CD4-positive, CD25-positive, alpha-beta regulatory T cell (primary cell): ENCODE data around the gene ME3. TPM values are rescaled to one million over a fixed set of nuclear protein-coding genes. Genes with fewer than 3 reads are reported as not detected.

Experiments used
- ATAC-seq, 2 donors: fragments of 150-1000 bp; cut with Tn5 transposase; one replicate each; pipeline ENCODE4 v1.10.0; 2021; ENCODE audit warnings: low read depth in 2 of 2, moderate number of reproducible peaks in 2 of 2, moderate library complexity in 1 of 2
- DNase-seq, 3 donors: peaks; one replicate each; pipeline versions ENCODE4 v3.0.0 to v3.0.0-alpha.2; 2012 to 2022; ENCODE audit warnings: mixed read lengths in 1 of 3
- H3K27ac ChIP-seq: one replicate; pipeline ENCODE4 v1.7.0; 2013; ENCODE audit warnings: mild to moderate bottlenecking, low read length; ENCODE audit not compliant: insufficient read depth, poor library complexity, severe bottlenecking
- H3K27me3 ChIP-seq: one replicate; pipeline ENCODE4 v1.7.0; 2013; ENCODE audit warnings: low read length; ENCODE audit not compliant: control insufficient read depth, insufficient read depth
- H3K36me3 ChIP-seq: one replicate; pipeline ENCODE4 v1.7.0; 2013; ENCODE audit warnings: mild to moderate bottlenecking, low read length, moderate library complexity; ENCODE audit not compliant: control insufficient read depth, insufficient read depth
- H3K4me1 ChIP-seq: 2 replicates; pipeline ENCODE4 v1.7.0; 2013; ENCODE audit warnings: mild to moderate bottlenecking, low read length; ENCODE audit not compliant: insufficient read depth, control insufficient read depth, poor library complexity, severe bottlenecking
- H3K4me3 ChIP-seq: one replicate; pipeline ENCODE4 v1.7.0; 2013; ENCODE audit warnings: low read depth, mild to moderate bottlenecking, low read length, moderate library complexity
- H3K9me3 ChIP-seq, 2 experiments: 1 replicate in 1 of 2; 2 replicates in 1 of 2; pipeline ENCODE4 v1.7.0; 2013; ENCODE audit warnings: low read length in 2 of 2, mild to moderate bottlenecking in 1 of 2, moderate library complexity in 1 of 2; ENCODE audit not compliant: control insufficient read depth in 2 of 2
- H3K27ac Mint-ChIP-seq, 3 donors: one replicate each; pipeline ENCODE4 v1.8.0; 2020 to 2022; ENCODE audit warnings: mild to moderate bottlenecking in 3 of 3, mixed read lengths in 3 of 3, moderate library complexity in 2 of 3
- H3K27me3 Mint-ChIP-seq: one replicate; pipeline ENCODE4 v1.8.0; 2022; ENCODE audit warnings: mild to moderate bottlenecking, mixed read lengths
- H3K36me3 Mint-ChIP-seq: one replicate; pipeline ENCODE4 v1.8.0; 2020; ENCODE audit warnings: mixed read lengths
- H3K4me1 Mint-ChIP-seq, 4 donors: one replicate each; pipeline ENCODE4 v1.8.0; 2020 to 2022; ENCODE audit warnings: mixed read lengths in 4 of 4, mild to moderate bottlenecking in 1 of 4
- H3K4me3 Mint-ChIP-seq, 4 donors: one replicate each; pipeline ENCODE4 v1.8.0; 2020 to 2022; ENCODE audit warnings: mild to moderate bottlenecking in 4 of 4, mixed read lengths in 4 of 4, moderate library complexity in 3 of 4
- H3K9me3 Mint-ChIP-seq, 7 donors: one replicate each; pipeline ENCODE4 v1.8.0; 2020 to 2022; ENCODE audit warnings: mixed read lengths in 7 of 7, mild to moderate bottlenecking in 3 of 7, moderate library complexity in 2 of 7
- polyA plus RNA-seq, 4 donors: library from polyadenylated mRNA; unstranded; fragments of 300-500 nt; fragmentation: Illumina TruSeq; gene quantifications; one replicate each; pipeline ENCODE4 v1.2.3, GENCODE V29; 2021
- total RNA-seq: library from RNA; stranded (reverse); gene quantifications from one replicate; pipeline ENCODE4 v1.2.3, GENCODE V29; 2022

Gene ME3
- total and polyA plus RNA-seq, 5 donors from 2014 or later, result 0.18 to 1.4 (median 0.38) TPM; not detected in 2

- ATAC-seq, result no peak
- DNase-seq, result no peak
- Histone ChIP-seq H3K9me3 (no peaks in the 10 kb centered on the region), H3K4me1 (no peaks in the 10 kb centered on the region), H3K36me3 (no peaks in the 10 kb centered on the region), H3K27ac (no peak overlapping the region), H3K27me3 (no peaks in the 10 kb centered on the region), H3K4me3 (no peak overlapping the region)
- H3K27ac Mint-ChIP-seq, result no peak overlapping the region
- no peaks in the 10 kb centered on the region for H3K36me3 Mint-ChIP-seq
- peaks cover 0 to 2% (median 0%) of the 10 kb centered on the region in 7 donors for H3K9me3 Mint-ChIP-seq
- H3K4me3 Mint-ChIP-seq, result no peak overlapping the region
- H3K27me3 Mint-ChIP-seq, result peaks cover 8% of the 10 kb centered on the region
- H3K4me1 Mint-ChIP-seq, result no peaks in the 10 kb centered on the region
Observed at GRCh38 chr11:86464509-86465221, 207.8 kb downstream of the ME3 start.

- Mint-ChIP-seq H3K4me3 (no peak overlapping the region), H3K9me3 (peaks cover 0 to 2% (median 0%) of the 10 kb centered on the region in 7 donors), H3K27me3 (peaks cover 8% of the 10 kb centered on the region), H3K36me3 (no peaks in the 10 kb centered on the region), H3K4me1 (no peaks in the 10 kb centered on the region), H3K27ac (no peak overlapping the region)
- DNase-seq (no peak), ATAC-seq (no peak)
- Histone ChIP-seq H3K27me3 (no peaks in the 10 kb centered on the region), H3K36me3 (no peaks in the 10 kb centered on the region), H3K4me3 (no peak overlapping the region), H3K4me1 (no peaks in the 10 kb centered on the region), H3K27ac (no peak overlapping the region), H3K9me3 (no peaks in the 10 kb centered on the region)
Observed at GRCh38 chr11:86463955-86464354, 208.5 kb downstream of the ME3 start.

GRCh38 chr11:86463120-86463519 is 209.3 kb downstream of the ME3 start:
- no peaks in the 10 kb centered on the region for H3K4me1 ChIP-seq

GRCh38 chr11:86461892-86462291 is 210.5 kb downstream of the ME3 start:
- Mint-ChIP-seq H3K27me3 (peaks cover 8% of the 10 kb centered on the region), H3K4me3 (no peak overlapping the region), H3K9me3 (no peaks in the 10 kb centered on the region), H3K36me3 (no peaks in the 10 kb centered on the region), H3K4me1 (no peaks in the 10 kb centered on the region), H3K27ac (no peak overlapping the region)
- Histone ChIP-seq H3K27ac (no peak overlapping the region), H3K4me3 (no peak overlapping the region), H3K4me1 (no peaks in the 10 kb centered on the region), H3K36me3 (no peaks in the 10 kb centered on the region), H3K27me3 (no peaks in the 10 kb centered on the region), H3K9me3 (no peaks in the 10 kb centered on the region)
- ATAC-seq, result no peak
- DNase-seq, result no peak

More at GRCh38 chr11:86463120-86463519, 209.3 kb downstream of the ME3 start:
- Histone ChIP-seq H3K27me3 (no peaks in the 10 kb centered on the region), H3K9me3 (no peaks in the 10 kb centered on the region), H3K27ac (no peak overlapping the region), H3K4me3 (no peak overlapping the region), H3K36me3 (no peaks in the 10 kb centered on the region)
- no peaks in the 10 kb centered on the region for H3K36me3 Mint-ChIP-seq
- peaks cover 0 to 2% (median 0%) of the 10 kb centered on the region in 7 donors for H3K9me3 Mint-ChIP-seq
- peaks cover 8% of the 10 kb centered on the region for H3K27me3 Mint-ChIP-seq
- no peak overlapping the region for H3K4me3 Mint-ChIP-seq
- no peak overlapping the region for H3K27ac Mint-ChIP-seq
- no peak for ATAC-seq
- no peaks in the 10 kb centered on the region for H3K4me1 Mint-ChIP-seq
- DNase-seq, result no peak

- no peaks in the 10 kb centered on the region for H3K9me3 Mint-ChIP-seq
- DNase-seq, result no peak
- no peak overlapping the region for H3K27ac Mint-ChIP-seq
- H3K4me1 Mint-ChIP-seq, result peaks cover 0 to 7% (median 5%) of the 10 kb centered on the region in 4 donors
- Histone ChIP-seq H3K27me3 (no peaks in the 10 kb centered on the region), H3K27ac (no peak overlapping the region), H3K9me3 (no peaks in the 10 kb centered on the region), H3K36me3 (no peaks in the 10 kb centered on the region), H3K4me3 (no peak overlapping the region), H3K4me1 (no peaks in the 10 kb centered on the region)
- ATAC-seq, result no peak
- no peaks in the 10 kb centered on the region for H3K36me3 Mint-ChIP-seq
- peaks cover 4% of the 10 kb centered on the region for H3K27me3 Mint-ChIP-seq
- H3K4me3 Mint-ChIP-seq, result no peak overlapping the region
Observed at GRCh38 chr11:86460461-86461385, 211.7 kb downstream of the ME3 start.

GRCh38 chr11:86459682-86460460 is 212.5 kb downstream of the ME3 start:
- no peaks in the 10 kb centered on the region for H3K4me1 ChIP-seq
- no peak for ATAC-seq
- no peaks in the 10 kb centered on the region for H3K9me3 ChIP-seq
- Mint-ChIP-seq H3K27ac (no peak overlapping the region), H3K4me1 (peaks cover 0 to 7% (median 5%) of the 10 kb centered on the region in 4 donors), H3K36me3 (no peaks in the 10 kb centered on the region), H3K9me3 (no peaks in the 10 kb centered on the region), H3K4me3 (no peak overlapping the region), H3K27me3 (peaks cover 4% of the 10 kb centered on the region)
- no peak overlapping the region for H3K27ac ChIP-seq
- DNase-seq, result no peak
- no peak overlapping the region for H3K4me3 ChIP-seq
- no peaks in the 10 kb centered on the region for H3K27me3 ChIP-seq
- H3K36me3 ChIP-seq, result no peaks in the 10 kb centered on the region

- DNase-seq (no peak), ATAC-seq (no peak)
- H3K36me3 Mint-ChIP-seq, result no peaks in the 10 kb centered on the region
- H3K4me3 ChIP-seq, result no peak overlapping the region
- H3K9me3 ChIP-seq, result no peaks in the 10 kb centered on the region
- no peaks in the 10 kb centered on the region for H3K4me1 ChIP-seq
- no peaks in the 10 kb centered on the region for H3K36me3 ChIP-seq
- no peak overlapping the region for H3K4me3 Mint-ChIP-seq
- no peaks in the 10 kb centered on the region for H3K9me3 Mint-ChIP-seq
- H3K27ac ChIP-seq, result no peak overlapping the region
- no peaks in the 10 kb centered on the region for H3K27me3 ChIP-seq
- H3K27ac Mint-ChIP-seq, result no peak overlapping the region
- peaks cover 0 to 7% (median 5%) of the 10 kb centered on the region in 4 donors for H3K4me1 Mint-ChIP-seq
- peaks cover 11% of the 10 kb centered on the region for H3K27me3 Mint-ChIP-seq
Observed at GRCh38 chr11:86459002-86459385, 213.4 kb downstream of the ME3 start.
